ENCODE data around the gene CFAP99. TPM values are rescaled to one million over a fixed set of nuclear protein-coding genes. Genes with fewer than 3 reads are reported as not detected.
"Not testable (repeated sequence)": the region's sequence is repeated elsewhere in the genome, so short reads cannot be mapped to it uniquely, and the experiment has no call there.

Gene CFAP99
- total RNA-seq, 1 donor from 2014 or later: not detected

- Histone ChIP-seq H3K9ac (no peak overlapping the region), H3K36me3 (no peaks in the 10 kb centered on the region), H4K20me1 (ENCODE audit: low read depth) (no peaks in the 10 kb centered on the region), H2AFZ (replicated peaks) (no peak overlapping the region), H3K27ac (no peak overlapping the region), H3K4me2 (no peak overlapping the region), H3K27me3 (no peaks in the 10 kb centered on the region), H3K79me2 (ENCODE audit: low read depth) (no peaks in the 10 kb centered on the region), H3K9me3 (ENCODE audit: low read depth) (no peaks in the 10 kb centered on the region), H3F3A (ENCODE audit: low read depth) (no peaks in the 10 kb centered on the region), H3K4me1 (no peaks in the 10 kb centered on the region), H3K4me3 (no peak overlapping the region)
- no peak for DNase-seq (ENCODE audit: low spot score)
- no peak overlapping the region for H3K4me3 Mint-ChIP-seq
- peaks cover 8% of the 10 kb centered on the region for H3K27me3 Mint-ChIP-seq (ENCODE audit: insufficient read depth, low read depth)
- no peaks in the 10 kb centered on the region for H3K4me1 Mint-ChIP-seq
- peaks cover 27% of the 10 kb centered on the region for H3K9me3 Mint-ChIP-seq
- H3K36me3 Mint-ChIP-seq: peaks cover 2% of the 10 kb centered on the region
- no peak overlapping the region for H3K27ac Mint-ChIP-seq
- no peak for TF ChIP-seq EZH2 (IDR thresholded peaks at IDR 0.05)
- TF ChIP-seq EZH2phosphoT487 (IDR thresholded peaks at IDR 0.05): no peak
- TF ChIP-seq, protein P1, sequence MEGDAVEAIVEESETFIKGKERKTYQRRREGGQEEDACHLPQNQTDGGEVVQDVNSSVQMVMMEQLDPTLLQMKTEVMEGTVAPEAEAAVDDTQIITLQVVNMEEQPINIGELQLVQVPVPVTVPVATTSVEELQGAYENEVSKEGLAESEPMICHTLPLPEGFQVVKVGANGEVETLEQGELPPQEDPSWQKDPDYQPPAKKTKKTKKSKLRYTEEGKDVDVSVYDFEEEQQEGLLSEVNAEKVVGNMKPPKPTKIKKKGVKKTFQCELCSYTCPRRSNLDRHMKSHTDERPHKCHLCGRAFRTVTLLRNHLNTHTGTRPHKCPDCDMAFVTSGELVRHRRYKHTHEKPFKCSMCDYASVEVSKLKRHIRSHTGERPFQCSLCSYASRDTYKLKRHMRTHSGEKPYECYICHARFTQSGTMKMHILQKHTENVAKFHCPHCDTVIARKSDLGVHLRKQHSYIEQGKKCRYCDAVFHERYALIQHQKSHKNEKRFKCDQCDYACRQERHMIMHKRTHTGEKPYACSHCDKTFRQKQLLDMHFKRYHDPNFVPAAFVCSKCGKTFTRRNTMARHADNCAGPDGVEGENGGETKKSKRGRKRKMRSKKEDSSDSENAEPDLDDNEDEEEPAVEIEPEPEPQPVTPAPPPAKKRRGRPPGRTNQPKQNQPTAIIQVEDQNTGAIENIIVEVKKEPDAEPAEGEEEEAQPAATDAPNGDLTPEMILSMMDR (IDR thresholded peaks at IDR 0.05): no peak
These were observed 41.5 kb upstream of the CFAP99 start for GRCh38 chr4:2377241-2377640.

DNA sequence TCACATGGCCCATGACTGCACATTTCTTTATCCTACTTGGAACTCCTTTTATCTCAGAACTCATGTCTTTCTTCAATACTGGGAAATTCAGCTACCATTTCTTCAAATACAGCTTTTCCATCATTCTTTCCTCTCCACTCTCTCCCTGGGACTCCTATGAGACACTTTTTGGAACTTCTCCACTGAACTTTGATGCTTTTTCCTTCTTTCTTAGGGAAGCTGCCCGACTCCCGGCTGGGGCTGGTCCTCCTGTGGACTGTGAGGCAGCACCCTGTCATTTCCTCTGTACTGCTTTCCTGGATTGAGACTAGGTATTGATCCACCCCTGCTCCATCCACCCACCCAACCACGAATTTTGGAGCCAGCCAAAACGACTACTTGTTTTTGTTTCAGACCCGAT is 40.4 kb upstream of the CFAP99 start:
- H3K27ac ChIP-seq: no peak overlapping the region
- peaks cover 10% of the 10 kb centered on the region for H3K27me3 Mint-ChIP-seq (ENCODE audit: insufficient read depth, low read depth)

GRCh38 chr4:2378898-2379297 is 39.9 kb upstream of the CFAP99 start:
- Histone ChIP-seq H3K9me3 (ENCODE audit: low read depth) (no peaks in the 10 kb centered on the region), H3K4me2 (no peak overlapping the region), H3K4me3 (no peak overlapping the region), H3F3A (ENCODE audit: low read depth) (no peaks in the 10 kb centered on the region), H2AFZ (replicated peaks) (no peak overlapping the region), H3K27me3 (no peaks in the 10 kb centered on the region), H3K79me2 (ENCODE audit: low read depth) (no peaks in the 10 kb centered on the region), H4K20me1 (ENCODE audit: low read depth) (no peaks in the 10 kb centered on the region), H3K27ac (no peak overlapping the region), H3K4me1 (no peaks in the 10 kb centered on the region), H3K36me3 (no peaks in the 10 kb centered on the region), H3K9ac (no peak overlapping the region)
- Mint-ChIP-seq H3K36me3 (peaks cover 2% of the 10 kb centered on the region), H3K9me3 (peaks cover 24% of the 10 kb centered on the region), H3K27me3 (ENCODE audit: insufficient read depth, low read depth) (peaks cover 10% of the 10 kb centered on the region), H3K27ac (no peak overlapping the region), H3K4me3 (no peak overlapping the region), H3K4me1 (peaks cover 9% of the 10 kb centered on the region)
- DNase-seq (ENCODE audit: low spot score): no peak
- no peak for TF ChIP-seq EZH2phosphoT487 (IDR thresholded peaks at IDR 0.05)
- TF ChIP-seq EZH2 (IDR thresholded peaks at IDR 0.05): no peak
- TF ChIP-seq, protein P1 (IDR thresholded peaks at IDR 0.05): no peak

More for the DNA sequence above, 40.4 kb upstream of the CFAP99 start:
- Histone ChIP-seq H3K9ac (no peak overlapping the region), H3K79me2 (ENCODE audit: low read depth) (no peaks in the 10 kb centered on the region), H2AFZ (replicated peaks) (no peak overlapping the region), H3F3A (ENCODE audit: low read depth) (no peaks in the 10 kb centered on the region), H3K27me3 (no peaks in the 10 kb centered on the region), H3K4me2 (no peak overlapping the region), H4K20me1 (ENCODE audit: low read depth) (no peaks in the 10 kb centered on the region), H3K4me1 (no peaks in the 10 kb centered on the region), H3K9me3 (ENCODE audit: low read depth) (no peaks in the 10 kb centered on the region), H3K4me3 (no peak overlapping the region), H3K36me3 (no peaks in the 10 kb centered on the region)
- H3K27ac Mint-ChIP-seq: no peak overlapping the region
- peaks cover 27% of the 10 kb centered on the region for H3K9me3 Mint-ChIP-seq
- TF ChIP-seq EZH2 (IDR thresholded peaks at IDR 0.05): no peak
- TF ChIP-seq, protein P1 (IDR thresholded peaks at IDR 0.05): no peak
- TF ChIP-seq EZH2phosphoT487 (IDR thresholded peaks at IDR 0.05): no peak
- DNase-seq (ENCODE audit: low spot score): no peak
- H3K4me1 Mint-ChIP-seq: peaks cover 5% of the 10 kb centered on the region
- no peak overlapping the region for H3K4me3 Mint-ChIP-seq
- H3K36me3 Mint-ChIP-seq: peaks cover 2% of the 10 kb centered on the region

GRCh38 chr4:2380589-2380988 is 38.2 kb upstream of the CFAP99 start:
- H3K27ac Mint-ChIP-seq; H3K27ac ChIP-seq; H4K20me1 ChIP-seq (ENCODE audit: low read depth); H3K36me3 Mint-ChIP-seq; H3K4me3 ChIP-seq; DNase-seq (ENCODE audit: low spot score); H3K9ac ChIP-seq; H3K4me2 ChIP-seq; H3K27me3 ChIP-seq; H3K9me3 ChIP-seq (ENCODE audit: low read depth); H3K36me3 ChIP-seq; H3K4me1 ChIP-seq; H3F3A ChIP-seq (ENCODE audit: low read depth); H3K4me3 Mint-ChIP-seq; H3K79me2 ChIP-seq (ENCODE audit: low read depth); H2AFZ ChIP-seq (replicated peaks): not testable (repeated sequence)
- peaks cover 17% of the 10 kb centered on the region for H3K9me3 Mint-ChIP-seq
- H3K27me3 Mint-ChIP-seq (ENCODE audit: insufficient read depth, low read depth): peaks cover 11% of the 10 kb centered on the region
- peaks cover 22% of the 10 kb centered on the region for H3K4me1 Mint-ChIP-seq

DNA sequence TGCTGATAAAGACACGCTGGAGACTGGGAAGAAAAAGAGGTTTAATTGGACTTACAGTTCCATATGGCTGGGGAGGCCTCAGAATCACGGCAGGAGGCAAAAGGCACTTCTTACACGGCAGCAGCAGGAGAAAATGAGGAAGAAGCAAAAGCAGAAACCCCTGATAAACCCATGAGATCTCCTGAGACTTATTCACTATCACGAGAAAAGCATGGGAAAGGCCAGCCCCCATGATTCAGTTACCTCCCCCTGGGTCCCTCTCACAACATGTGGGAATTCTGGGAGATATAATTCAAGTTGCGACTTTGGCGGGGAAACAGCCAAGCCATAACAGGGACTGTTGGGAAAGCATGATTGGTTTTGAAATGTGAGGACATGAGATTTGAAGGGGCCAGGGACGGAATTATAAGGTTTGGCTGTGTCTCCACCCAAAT is 36.0 kb upstream of the CFAP99 start:
- H3K4me1 ChIP-seq: peaks cover 13% of the 10 kb centered on the region
- H3K27ac ChIP-seq; H3K27ac Mint-ChIP-seq; H3K79me2 ChIP-seq (ENCODE audit: low read depth); H3K36me3 ChIP-seq; H2AFZ ChIP-seq (replicated peaks); H3K4me3 ChIP-seq; H4K20me1 ChIP-seq (ENCODE audit: low read depth); H3K9me3 ChIP-seq (ENCODE audit: low read depth); H3K27me3 ChIP-seq; H3K36me3 Mint-ChIP-seq; H3K4me3 Mint-ChIP-seq; H3K4me2 ChIP-seq; H3K9ac ChIP-seq; DNase-seq (ENCODE audit: low spot score): not testable (repeated sequence)
- H3K4me1 Mint-ChIP-seq: peaks cover 28% of the 10 kb centered on the region
- H3K9me3 Mint-ChIP-seq: peaks cover 13% of the 10 kb centered on the region
- H3F3A ChIP-seq (ENCODE audit: low read depth): peaks cover 12% of the 10 kb centered on the region
- peaks cover 12% of the 10 kb centered on the region for H3K27me3 Mint-ChIP-seq (ENCODE audit: insufficient read depth, low read depth)

DNA sequence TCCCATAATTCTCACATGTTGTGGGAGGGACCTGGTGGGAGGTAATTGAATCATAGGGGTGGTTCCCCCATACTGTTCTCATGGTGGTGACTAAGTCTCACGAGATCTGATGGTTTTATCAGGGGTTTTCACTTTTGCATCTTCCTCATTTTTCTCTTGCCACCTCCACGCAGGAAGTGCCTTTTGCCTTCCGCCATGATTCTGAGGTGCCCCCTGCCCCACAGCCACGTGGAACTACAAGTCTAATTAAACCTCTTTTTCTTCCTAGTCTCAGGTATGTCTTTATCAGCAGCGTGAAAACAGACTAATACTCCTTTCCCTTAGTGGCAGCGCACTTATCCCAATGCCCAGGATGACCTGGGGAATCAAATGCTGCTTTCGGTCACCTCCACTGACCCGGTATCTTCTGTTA is 35.5 kb upstream of the CFAP99 start:
- H3K27ac Mint-ChIP-seq; H3K4me3 ChIP-seq; H3K36me3 Mint-ChIP-seq; H3K79me2 ChIP-seq (ENCODE audit: low read depth); H3K36me3 ChIP-seq; H3K9me3 ChIP-seq (ENCODE audit: low read depth); H3K9ac ChIP-seq; H2AFZ ChIP-seq (replicated peaks); H3K27me3 ChIP-seq; H3K27ac ChIP-seq; DNase-seq (ENCODE audit: low spot score); H4K20me1 ChIP-seq (ENCODE audit: low read depth); H3K4me2 ChIP-seq; H3K4me3 Mint-ChIP-seq: not testable (repeated sequence)
- H3K4me1 Mint-ChIP-seq: peaks cover 28% of the 10 kb centered on the region
- H3K27me3 Mint-ChIP-seq (ENCODE audit: insufficient read depth, low read depth): peaks cover 12% of the 10 kb centered on the region
- H3K4me1 ChIP-seq: peaks cover 13% of the 10 kb centered on the region
- peaks cover 12% of the 10 kb centered on the region for H3F3A ChIP-seq (ENCODE audit: low read depth)
- H3K9me3 Mint-ChIP-seq: peaks cover 13% of the 10 kb centered on the region
